Measurements from ENCODE around the gene STARD5. TPM values are rescaled to one million over a fixed set of nuclear protein-coding genes. Genes with fewer than 3 reads are reported as not detected.

Gene STARD5
- 7.2 and 8.5 TPM in 2 replicates for total RNA-seq (ENCODE audit: low replicate concordance)

- peak; percentile 99 for DNase-seq (ENCODE audit: low spot score)
- no peaks in the 10 kb centered on the region for H3K36me3 Mint-ChIP-seq
- H3K4me3 ChIP-seq, result peak within 1 kb of the TSS; percentile 65
- H3K36me3 ChIP-seq, result no peaks in the 10 kb centered on the region
- H3K79me2 ChIP-seq (ENCODE audit: low read depth), result no peaks in the 10 kb centered on the region
- peaks cover 8% of the 10 kb centered on the region for H3K27me3 Mint-ChIP-seq (ENCODE audit: insufficient read depth, low read depth)
- no peaks in the 10 kb centered on the region for H4K20me1 ChIP-seq (ENCODE audit: low read depth)
- H3K4me2 ChIP-seq, result peak within 1 kb of the TSS; percentile 85
- H2AFZ ChIP-seq (replicated peaks), result peak within 1 kb of the TSS; percentile 91
- TF ChIP-seq EZH2 (IDR thresholded peaks at IDR 0.05), result no peak
- no peak for TF ChIP-seq CTCF (IDR thresholded peaks at IDR 0.05)
- TF ChIP-seq EZH2phosphoT487 (IDR thresholded peaks at IDR 0.05), result peak; percentile 26
- H3K27ac Mint-ChIP-seq, result no peak within 1 kb of the TSS
- no peaks in the 10 kb centered on the region for H3F3A ChIP-seq (ENCODE audit: low read depth)
- H3K27ac ChIP-seq, result no peak within 1 kb of the TSS
- peaks cover 16% of the 10 kb centered on the region for H3K27me3 ChIP-seq
- H3K4me1 Mint-ChIP-seq, result peaks cover 15% of the 10 kb centered on the region
- no peaks in the 10 kb centered on the region for H3K9me3 ChIP-seq (ENCODE audit: low read depth)
- H3K9ac ChIP-seq, result no peak within 1 kb of the TSS
- no peaks in the 10 kb centered on the region for H3K9me3 Mint-ChIP-seq
- peak within 1 kb of the TSS; percentile 97 for H3K4me3 Mint-ChIP-seq
- H3K4me1 ChIP-seq, result no peaks in the 10 kb centered on the region
Observed at GRCh38 chr15:81323944-81324881, at the start of gene STARD5. STARD5 (minus strand) TSS chr15:81324141; CDS start chr15:81324099, 42 bp downstream.

GRCh38 chr15:81373176-81373575 lies 49.2 kb upstream of the STARD5 start:
- peaks cover 14% of the 10 kb centered on the region for H3K4me1 ChIP-seq
- H3K79me2 ChIP-seq (ENCODE audit: low read depth), result no peaks in the 10 kb centered on the region
- no peak overlapping the region for H3K4me3 ChIP-seq
- Mint-ChIP-seq H3K27me3 (ENCODE audit: insufficient read depth, low read depth) (no peaks in the 10 kb centered on the region), H3K4me1 (peaks cover 18% of the 10 kb centered on the region), H3K4me3 (no peak overlapping the region), H3K27ac (no peak overlapping the region), H3K9me3 (no peaks in the 10 kb centered on the region), H3K36me3 (no peaks in the 10 kb centered on the region)
- DNase-seq (ENCODE audit: low spot score), result no peak
- H3K9me3 ChIP-seq (ENCODE audit: low read depth), result no peaks in the 10 kb centered on the region
- no peak overlapping the region for H3K27ac ChIP-seq
- peaks cover 5% of the 10 kb centered on the region for H3F3A ChIP-seq (ENCODE audit: low read depth)
- no peak overlapping the region for H2AFZ ChIP-seq (replicated peaks)
- H4K20me1 ChIP-seq (ENCODE audit: low read depth), result no peaks in the 10 kb centered on the region
- TF ChIP-seq CTCF (IDR thresholded peaks at IDR 0.05), result no peak
- TF ChIP-seq EZH2phosphoT487 (IDR thresholded peaks at IDR 0.05), result no peak
- TF ChIP-seq EZH2 (IDR thresholded peaks at IDR 0.05), result no peak
- no peaks in the 10 kb centered on the region for H3K27me3 ChIP-seq
- no peak overlapping the region for H3K9ac ChIP-seq
- no peaks in the 10 kb centered on the region for H3K36me3 ChIP-seq
- peak overlapping the region; percentile 50 for H3K4me2 ChIP-seq

GRCh38 chr15:81372575-81372974 lies 48.6 kb upstream of the STARD5 start:
- Histone ChIP-seq H3K36me3 (no peaks in the 10 kb centered on the region), H3K27ac (no peak overlapping the region), H2AFZ (replicated peaks) (no peak overlapping the region), H3K4me1 (peaks cover 14% of the 10 kb centered on the region), H3K27me3 (no peaks in the 10 kb centered on the region), H3K9me3 (ENCODE audit: low read depth) (no peaks in the 10 kb centered on the region), H3K79me2 (ENCODE audit: low read depth) (no peaks in the 10 kb centered on the region), H3K4me3 (no peak overlapping the region), H4K20me1 (ENCODE audit: low read depth) (no peaks in the 10 kb centered on the region), H3K9ac (no peak overlapping the region), H3K4me2 (no peak overlapping the region), H3F3A (ENCODE audit: low read depth) (peaks cover 5% of the 10 kb centered on the region)
- Mint-ChIP-seq H3K9me3 (no peaks in the 10 kb centered on the region), H3K4me1 (peaks cover 18% of the 10 kb centered on the region), H3K4me3 (no peak overlapping the region), H3K36me3 (no peaks in the 10 kb centered on the region), H3K27me3 (ENCODE audit: insufficient read depth, low read depth) (no peaks in the 10 kb centered on the region), H3K27ac (no peak overlapping the region)
- no peak for DNase-seq (ENCODE audit: low spot score)
- TF ChIP-seq EZH2 (IDR thresholded peaks at IDR 0.05) (no peak), EZH2phosphoT487 (IDR thresholded peaks at IDR 0.05) (no peak)
